HG03565 (cell line): ENCODE results near the gene HIRIP3.
"Not testable (repeated sequence)": the region's sequence is repeated elsewhere in the genome, so short reads cannot be mapped to it uniquely, and the experiment has no call there.

Experiments
- ATAC-seq: cut with Tn5 transposase; IDR thresholded peaks from one replicate; pipeline ENCODE4 v1.9.1; 2021; ENCODE audit warnings: mild to moderate bottlenecking, moderate library complexity; ENCODE audit not compliant: unreplicated experiment

The HIRIP3 gene

DNA sequence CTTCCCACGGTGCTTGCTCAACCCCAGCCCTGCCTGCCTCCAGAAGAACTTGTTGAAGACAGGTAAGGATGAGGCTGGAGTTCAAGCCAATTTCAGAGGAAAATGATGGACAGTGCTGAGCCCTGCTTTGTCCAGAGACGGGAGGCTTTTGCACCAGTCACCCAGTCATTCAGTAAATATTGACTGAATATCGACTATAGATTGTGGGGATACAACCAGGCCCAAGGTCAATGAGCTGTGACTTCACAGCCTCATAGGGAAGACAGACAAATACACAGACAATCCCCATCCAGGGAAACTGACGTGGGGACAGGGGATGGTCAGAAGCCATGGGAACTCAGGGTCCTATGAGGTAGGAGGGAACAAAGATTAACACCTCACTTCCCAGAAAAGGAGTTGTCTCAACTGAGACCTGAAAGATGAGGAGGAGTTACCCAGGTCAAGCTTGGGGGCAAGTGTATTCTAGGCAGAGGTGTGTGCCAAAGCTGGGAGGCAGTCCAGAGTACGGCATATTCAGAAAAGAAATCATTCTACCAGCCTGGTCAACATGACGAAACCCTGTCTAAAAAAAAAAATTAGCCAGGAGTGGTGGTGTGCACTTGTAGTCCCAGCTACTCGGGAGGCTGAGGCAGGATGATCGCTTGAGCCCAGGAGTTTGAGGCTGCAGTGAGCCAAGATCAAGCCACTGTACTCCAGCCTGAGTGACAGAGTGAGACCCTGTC lies 21.3 kb upstream of the HIRIP3 start:
- ATAC-seq: no peak

GRCh38 chr16:30015450-30015849 lies 20.0 kb upstream of the HIRIP3 start:
- ATAC-seq: not testable (repeated sequence)

DNA sequence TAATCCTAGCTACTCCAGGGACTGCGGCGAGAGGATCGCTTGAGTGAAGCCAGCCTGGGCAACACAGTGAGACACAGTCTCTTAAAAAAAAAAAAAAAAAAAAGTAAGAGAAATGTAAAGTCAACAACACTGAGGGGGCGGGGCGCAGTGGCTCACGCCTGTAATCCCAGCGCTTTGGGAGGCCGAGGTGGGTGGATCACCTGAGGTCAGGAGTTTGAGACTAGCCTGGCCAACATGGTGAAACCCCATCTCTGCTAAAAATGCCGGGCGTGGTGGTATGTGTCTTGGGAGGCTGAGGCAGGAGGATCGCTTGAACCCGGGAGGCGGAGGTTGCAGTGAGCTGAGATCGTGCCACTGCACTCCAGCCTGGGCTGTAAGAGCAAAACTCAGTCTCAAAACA lies 17.2 kb upstream of the HIRIP3 start:
- ATAC-seq: not testable (repeated sequence)

DNA sequence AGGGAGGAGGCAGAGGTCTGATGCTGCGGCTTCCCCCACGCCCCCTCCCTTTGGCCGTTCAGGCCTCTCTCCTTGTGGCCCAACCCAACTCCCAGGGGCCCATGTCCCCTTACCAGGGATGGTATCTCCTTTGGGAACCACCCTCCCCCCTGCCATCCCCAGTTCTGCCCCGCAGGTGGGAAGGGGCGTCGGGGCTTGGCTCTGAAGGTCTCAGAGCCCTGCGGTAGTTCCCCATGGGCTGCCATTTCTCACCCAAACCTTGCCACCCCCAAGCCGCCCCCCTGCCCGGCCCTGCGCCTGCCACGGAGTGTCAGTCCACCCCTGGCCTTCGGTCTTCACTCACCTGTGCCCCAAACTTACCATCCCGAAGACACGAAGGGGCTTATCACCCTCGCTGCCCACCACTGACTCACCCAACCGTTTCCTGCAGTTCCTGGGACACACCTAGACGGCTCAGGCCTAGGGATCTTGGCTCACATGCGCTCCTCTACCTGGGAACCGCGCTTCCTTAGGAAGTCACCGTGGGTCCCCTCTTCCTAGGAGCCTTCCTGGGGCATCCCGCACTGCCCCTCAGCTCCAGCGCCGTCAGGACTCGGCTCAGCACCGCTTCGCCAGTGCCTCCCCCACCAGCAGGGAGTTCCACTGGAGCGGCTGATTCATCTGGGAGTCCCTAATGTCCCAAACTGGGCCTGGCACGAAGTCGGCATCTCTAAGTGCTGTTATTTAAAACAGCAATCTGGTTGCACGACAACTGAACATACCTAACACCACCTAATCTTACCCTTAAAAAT lies 16.5 kb upstream of the HIRIP3 start:
- ATAC-seq: no peak

GRCh38 chr16:30010844-30011713 lies 15.7 kb upstream of the HIRIP3 start, which contains the start of gene DOC2A:
Gene DOC2A, minus strand, starts transcription at chr16:30011027. Its CDS starts 805 bp downstream, at chr16:30010222.
- no peak for ATAC-seq

GRCh38 chr16:30009990-30010843 lies 14.8 kb upstream of the HIRIP3 start:
- ATAC-seq: no peak

DNA sequence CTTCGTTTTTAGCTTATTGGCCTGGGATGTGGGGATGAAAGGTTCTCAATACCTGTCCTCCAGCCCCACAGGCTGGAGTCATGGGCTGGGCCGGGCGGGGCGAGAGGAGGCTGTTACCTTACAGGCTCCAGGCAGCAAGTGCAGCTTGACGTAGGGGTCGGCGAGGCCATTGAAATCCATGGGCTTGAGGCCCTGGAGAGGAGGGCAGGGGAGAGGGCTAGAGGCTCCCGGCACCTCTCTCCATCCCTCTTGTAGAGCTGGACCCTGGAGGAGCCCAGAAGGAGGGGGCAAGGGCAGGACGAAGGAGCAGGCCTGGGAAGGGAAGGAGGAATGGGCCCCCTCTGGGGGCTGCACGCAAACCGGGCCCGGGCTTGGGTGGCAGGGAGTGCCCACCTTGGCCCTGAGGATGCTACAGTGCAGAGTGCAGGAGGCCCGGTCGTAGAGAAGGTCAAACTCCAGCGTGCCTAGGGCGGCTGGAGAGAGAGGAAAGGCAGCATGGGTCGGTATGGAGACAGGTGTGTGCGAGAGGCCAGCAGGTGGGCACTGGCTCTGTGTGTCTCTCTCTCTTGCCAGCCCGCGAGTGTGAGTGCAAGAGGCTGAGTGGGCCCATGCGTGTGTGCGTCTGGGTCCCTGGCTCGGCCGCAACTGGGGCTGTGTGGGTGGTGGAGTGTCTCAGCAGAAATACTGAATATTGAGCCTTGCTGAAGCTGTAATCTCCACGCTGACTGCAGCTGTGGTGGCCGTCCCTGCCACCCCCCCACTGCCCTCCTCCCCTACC lies 13.9 kb upstream of the HIRIP3 start:
- ATAC-seq: no peak

DNA sequence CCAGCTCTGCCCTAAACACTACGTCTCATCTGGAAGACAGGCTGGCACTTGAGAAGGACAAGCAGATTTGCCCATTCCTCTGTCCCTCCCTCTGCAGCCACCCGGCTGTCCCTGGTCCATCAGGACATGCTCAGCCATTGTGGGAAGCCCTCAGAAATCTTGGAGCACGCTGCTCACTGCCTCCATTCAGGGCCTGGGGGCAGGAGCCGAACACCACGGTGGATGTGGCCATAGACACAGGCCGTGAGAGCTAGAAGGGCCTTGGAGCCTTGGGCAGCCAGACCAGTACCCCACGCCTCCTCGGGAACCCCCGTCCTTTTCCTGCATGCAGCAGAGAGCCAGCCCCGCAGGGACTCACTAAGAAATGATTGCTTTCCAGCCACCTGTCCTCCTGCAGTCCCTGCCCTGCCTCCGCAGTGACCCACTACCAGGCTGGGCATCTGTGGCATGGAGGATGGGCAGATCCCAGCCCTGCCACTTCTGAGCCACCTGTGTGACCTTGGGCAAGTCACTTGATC lies 12.0 kb upstream of the HIRIP3 start:
- no peak for ATAC-seq

DNA sequence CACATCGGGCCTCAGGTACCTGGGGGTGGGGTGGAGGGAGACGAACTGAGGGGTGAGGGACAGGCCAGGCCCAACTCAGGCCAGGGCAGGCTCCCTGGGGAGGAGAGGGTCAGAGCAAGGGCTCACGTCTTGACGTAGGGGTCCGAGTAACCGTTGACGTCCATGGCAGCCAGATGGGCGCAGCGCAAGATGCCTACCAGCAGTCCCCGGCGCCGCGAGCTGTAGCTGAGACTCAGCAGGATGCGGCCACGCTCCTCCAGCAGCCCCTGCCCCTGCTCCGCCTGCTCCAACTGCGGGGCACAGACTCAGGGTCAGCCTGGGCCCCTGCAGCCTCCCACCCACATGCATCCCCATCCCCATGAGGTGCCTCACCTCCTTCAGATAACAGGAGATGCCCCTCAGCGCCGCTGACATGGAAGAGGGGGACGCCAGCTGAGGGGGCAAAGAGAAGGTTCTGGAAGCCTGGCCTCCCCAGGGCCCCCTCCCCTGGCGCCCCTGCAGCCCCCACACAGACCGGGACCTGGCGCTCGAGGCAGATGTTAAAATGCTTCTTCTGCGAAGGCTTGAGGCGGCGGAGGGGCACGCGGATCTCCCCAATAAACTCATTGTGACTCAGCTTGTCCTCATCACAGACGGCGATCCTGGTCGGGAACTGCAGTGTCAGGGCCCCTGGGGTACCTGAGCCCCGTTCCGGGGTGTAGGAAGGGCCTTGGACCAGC lies 11.4 kb upstream of the HIRIP3 start:
- no peak for ATAC-seq

DNA sequence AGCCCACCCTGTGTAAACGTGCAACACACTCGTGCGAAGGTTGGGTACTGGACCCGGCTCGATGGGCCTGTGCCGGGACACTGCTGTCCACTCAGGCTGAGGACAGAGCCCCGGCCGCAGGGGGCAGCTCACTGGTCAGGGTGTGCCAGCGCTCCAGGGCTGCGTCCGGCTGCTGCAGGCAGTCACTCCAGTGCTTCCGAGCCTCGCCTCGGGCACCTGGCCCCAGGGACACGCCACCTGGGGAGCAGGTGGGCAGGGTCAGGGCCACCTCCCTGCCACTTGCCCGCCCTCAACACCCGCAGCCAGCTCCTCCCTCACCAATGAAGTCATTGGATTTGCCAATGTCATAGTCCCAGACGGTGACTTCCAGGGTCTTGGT lies 10.7 kb upstream of the HIRIP3 start:
- ATAC-seq: no peak

DNA sequence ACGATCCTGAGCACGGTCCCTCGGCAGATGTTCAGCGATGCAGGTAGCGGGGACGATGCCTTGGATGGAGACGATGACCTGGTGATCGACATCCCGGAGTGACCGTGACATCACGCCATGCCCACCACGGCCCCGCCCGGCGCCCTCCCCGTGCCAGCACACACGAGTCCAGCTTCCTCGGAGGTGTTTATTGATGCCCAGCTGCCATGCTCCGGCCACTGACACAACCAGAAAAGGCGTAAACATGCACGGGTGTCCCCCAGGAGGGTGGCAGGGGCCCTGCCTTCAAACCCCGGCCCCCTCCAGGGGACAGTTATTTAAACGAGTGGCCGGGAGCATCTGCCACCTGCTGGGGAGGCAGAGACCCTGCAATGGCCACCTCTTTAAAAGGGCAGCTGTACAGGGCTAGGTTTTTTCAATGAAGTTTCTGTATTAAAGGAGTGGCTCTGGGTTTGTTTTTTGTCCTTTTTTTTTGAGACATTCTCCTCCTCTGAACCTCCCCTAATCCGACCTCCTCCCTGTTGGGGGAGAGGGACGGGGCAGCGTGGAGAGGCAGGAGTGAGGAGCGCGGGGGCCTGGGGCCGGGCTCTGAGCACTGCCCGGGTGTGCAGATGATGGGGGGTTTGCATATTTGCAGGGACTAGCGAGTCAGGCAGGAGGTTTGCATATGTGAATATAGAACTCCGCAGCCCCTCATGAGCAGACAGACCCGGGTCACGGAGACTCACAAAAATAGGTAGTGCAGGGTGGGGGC lies 10.1 kb upstream of the HIRIP3 start:
- no peak for ATAC-seq

GRCh38 chr16:30004811-30005242 lies 9.4 kb upstream of the HIRIP3 start:
- no peak for ATAC-seq

- ATAC-seq: no peak
Observed at GRCh38 chr16:30004424-30004776, 9.0 kb upstream of the HIRIP3 start.

DNA sequence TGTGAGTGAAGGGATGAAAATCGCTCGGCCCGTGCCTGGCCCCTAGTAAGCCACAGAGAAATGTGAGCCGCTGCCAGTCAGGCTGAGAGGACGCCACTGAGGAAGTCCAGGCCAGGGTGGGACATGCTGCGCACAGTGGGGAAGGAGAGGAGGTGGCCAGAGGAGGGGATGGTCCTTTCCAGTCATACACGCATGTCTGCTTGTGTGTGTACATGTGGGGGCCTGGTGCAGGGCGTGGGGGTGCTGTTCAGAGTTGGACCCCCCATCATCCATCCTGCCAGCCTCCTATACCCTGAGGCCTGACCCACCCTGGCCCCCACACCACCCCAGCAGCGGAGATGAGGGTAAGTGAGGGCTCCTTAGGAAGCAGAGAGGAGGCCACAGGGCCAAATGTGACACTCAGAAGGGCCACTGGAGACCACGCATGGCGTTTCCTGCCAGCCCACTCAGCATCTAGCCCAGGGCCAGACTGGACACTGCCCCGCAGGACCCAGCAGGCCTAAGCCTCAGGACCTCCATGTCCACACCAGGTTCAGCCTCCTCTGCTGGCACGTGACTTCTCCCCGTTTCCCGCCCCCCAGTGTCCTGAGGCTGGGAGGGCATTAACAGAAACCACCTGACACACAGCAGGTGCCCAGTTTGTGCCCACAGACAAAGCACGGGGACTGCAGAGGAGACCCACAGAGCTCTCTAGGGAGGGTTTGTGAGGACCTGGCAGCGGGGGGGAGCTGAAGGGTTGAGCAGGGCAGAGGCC lies 8.4 kb upstream of the HIRIP3 start:
- no peak for ATAC-seq

DNA sequence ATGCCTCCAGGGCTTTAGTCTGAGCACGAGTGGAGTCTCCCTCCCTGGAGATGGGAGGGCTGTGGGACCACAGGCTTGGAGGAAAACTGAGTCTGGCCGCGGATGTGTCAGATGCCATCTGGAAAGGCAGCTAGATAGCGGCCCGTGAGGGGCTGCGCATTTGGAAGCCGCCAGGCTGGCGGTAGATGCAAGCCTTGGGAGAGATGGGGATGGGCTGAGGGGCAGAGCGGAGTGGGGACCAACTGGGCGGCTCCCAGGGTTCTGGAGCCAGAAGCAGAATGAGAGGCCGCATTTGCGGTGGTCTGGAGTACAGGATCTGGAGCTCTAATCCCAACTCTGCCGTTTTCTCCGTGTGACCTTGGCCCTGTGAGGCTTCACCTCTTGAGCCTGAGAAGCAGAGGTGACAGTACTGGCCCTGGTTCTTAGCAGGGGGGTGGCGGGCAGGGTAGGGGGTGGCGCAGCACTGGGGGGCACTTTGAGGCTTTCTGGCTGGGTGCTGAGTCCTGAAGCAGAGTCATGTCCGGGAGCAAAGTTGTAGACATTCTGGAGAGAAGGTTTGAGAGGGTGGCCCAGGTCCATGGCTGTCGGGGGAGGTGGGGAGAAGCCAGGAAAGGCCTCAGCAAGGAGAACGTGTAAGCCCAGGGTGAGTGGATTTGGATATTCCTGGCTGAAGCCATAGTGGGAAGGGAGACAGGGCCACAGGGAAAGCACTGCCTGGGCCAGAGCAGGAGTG lies 7.4 kb upstream of the HIRIP3 start:
- ATAC-seq: no peak

DNA sequence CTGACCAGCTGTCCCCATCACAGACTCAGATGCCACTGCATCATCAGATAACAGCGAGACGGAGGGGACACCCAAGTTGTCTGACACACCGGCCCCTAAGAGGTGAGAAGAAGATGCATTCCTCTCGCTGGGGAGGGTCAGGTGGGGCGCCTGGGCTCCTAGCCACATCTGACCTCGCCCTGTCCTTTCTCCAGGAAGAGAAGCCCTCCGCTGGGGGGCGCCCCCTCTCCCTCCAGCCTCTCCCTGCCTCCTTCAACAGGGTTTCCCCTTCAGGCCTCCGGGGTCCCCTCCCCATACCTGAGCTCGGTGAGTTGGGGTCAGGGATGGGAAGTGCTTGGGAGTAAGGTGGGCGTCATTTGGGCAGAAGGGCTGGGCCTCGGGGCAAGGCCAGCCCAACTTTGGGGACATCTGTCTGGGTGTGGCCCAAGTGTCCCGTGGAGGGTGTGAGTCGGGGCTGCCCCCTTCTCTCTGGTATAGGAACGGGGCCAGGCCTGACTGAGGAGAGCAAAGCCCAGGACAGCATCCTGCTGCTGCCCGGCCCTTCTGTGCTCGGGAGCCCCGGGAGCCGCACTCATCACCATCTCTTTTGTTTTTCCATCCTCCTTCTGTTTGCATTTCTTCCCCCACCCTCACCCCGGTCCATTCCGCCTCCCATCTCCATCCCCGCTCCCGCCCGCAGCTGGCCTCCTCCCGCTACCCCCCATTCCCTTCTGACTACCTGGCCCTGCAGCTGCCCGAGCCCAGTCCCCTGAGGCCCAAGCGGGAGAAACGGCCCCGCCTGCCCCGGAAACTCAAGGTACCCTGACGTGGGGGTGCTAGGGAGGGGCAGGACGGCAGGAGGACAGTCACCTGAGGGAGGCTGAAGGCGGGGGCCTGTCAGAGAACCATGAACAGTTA lies 5.6 kb upstream of the HIRIP3 start:
- no peak for ATAC-seq
